ENCODE measurements around the gene GZF1. TPM values are rescaled to one million over a fixed set of nuclear protein-coding genes. Genes with fewer than 3 reads are reported as not detected.

GZF1 gene
- 9.6 and 11.8 TPM in 2 replicates for total RNA-seq

DNA sequence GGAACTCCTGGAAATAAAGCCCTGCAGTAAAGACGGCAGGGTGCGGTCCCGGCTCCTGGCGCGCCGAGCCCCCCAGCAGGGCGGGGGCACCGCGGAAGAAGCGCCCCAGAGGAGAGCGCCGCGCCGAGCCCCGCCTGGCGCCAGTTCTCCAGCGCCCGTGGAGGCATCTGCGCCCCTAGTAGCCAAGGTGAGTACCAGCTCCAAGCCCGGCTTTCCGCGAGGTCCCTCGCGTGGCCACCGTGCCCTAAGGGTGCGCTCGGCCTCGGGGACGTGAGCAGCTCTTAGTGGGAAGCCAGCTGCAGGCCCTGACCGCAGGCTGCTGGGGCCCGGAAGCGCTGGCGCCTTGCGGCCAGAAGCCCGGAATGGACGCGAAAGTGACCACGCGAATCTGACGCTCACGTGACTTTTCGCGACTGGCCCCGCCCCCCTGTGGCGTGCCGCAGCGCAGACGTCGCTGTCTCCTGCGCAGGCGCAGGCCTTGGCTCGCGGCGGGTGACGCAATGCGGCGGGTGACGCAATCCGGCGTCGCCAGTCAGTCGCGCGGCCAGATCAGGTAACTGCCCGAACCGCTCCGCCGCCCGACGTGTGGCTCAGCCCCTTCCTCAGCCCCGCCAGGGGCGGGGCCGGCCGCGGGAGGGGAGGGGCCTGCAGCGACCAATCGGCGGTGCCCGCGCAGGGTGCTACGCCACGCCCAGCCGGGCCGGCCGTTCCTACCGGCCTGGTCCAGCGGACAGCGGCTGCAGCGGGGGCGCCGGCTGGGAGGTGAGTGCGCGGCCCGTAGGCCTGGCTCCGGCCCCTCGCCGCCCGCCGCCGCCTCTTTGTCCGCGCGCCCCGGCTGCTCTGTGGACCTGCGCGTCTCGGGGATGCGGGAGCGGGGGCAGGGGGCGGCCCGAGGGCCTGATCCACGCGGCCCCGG, at the start of gene GZF1:
GZF1 (plus strand) TSS at position 707 of the 916 bp plus-strand sequence. CDS start 2,202 bp downstream, outside the sequence.

DNA sequence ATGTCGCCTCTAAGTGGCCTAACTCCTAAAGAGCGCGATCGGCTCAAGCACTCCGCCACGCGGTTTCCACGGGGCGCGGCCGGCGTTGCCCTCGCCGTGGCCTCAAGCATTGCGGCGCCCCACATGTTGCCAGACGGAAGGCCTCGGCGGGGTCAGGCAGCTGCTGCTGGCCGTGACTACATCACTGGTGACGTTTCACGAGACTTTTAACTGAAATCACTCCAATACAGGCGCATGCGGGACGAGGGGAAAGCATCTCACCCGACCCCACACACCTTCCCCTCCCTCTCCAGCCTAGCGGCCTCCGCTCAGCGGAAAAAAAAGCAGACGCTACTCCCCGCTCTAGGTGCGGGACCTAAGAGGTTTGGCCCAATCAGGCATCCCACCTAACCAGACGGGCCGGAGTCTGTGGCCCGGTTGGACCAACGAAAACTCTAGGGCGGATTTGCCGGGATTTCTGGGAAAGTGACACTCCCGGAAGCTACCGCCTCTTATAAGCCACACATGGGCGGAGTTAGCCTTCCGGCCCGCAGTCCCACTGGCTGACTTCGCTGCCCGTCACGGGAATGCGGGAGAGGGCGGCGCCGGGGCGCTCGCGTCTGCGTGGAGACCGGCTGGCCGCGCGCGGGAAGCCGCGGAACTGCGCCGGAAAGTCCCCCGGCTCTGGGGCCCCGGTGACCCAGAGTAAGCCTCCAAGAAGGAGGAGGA, 11.6 kb upstream of the GZF1 start, which contains the start of gene NXT1:
NXT1 (plus strand) TSS at position 596 of the 708 bp plus-strand sequence. CDS start 3,251 bp downstream, outside the sequence.

DNA sequence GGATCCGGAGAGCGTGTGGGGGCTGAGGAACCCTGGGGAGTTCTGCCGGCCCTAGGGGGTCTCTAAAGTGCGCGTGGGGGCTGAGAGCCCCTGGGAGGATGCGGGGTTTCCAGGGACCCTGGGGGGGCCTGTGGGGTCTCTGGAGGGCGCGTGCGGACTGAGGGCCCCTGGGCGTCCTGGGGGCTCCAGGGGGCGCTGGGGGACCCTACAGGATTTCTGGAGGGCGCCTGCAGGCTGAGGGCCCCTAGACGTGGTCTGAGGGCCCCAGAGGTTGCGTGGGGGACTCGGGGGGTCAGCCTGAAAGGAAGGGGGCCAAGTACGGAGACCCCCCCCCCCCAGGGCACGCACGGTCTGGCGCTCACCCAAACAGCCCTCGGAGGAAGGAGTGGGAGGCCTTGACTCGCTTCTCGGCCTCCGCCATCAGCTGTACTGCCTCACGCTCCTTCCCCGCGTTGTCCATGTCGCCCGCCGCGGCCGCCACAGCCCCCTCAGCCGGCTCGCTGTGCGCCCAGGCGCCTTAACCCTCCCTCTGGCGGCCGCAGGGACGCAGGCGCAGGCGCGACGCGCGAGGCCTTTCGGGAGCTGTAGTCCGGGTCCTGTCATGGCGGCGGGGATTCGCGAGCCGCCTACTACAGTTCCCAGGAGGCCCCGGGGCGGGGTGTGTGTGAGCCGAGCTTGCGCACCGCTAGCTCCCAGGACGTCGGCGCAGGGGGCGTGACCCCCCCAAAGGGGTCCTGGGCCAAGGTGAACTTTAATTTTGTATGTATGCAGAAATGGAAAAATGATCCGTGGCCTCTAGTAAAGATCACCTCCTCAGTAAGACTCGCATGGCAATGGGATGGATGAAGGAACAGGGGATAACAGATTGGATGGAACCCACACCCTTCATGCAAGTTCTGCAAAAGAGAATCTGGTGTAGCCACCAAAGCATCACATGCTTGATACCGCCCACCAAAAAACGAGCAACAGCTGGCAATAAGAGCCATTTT, 59.3 kb downstream of the GZF1 start, which contains the start of gene NAPB:
NAPB (minus strand) TSS at position 546 of the 989 bp plus-strand sequence; CDS start at position 460, 86 bp downstream.

Other genes with a start within 250 kb of the GZF1 start
- 20.8 and 53.5 TPM in 2 replicates for gene NXT1, start 11.4 kb upstream of the GZF1 start, total RNA-seq
- 1.8 and 4.6 TPM in 2 replicates for gene NAPB, start 59.3 kb downstream of the GZF1 start, total RNA-seq
- gene CSTL1, start 77.5 kb downstream of the GZF1 start, total RNA-seq, result not detected in 2 replicates
- not detected in 2 replicates for gene CST11, start 90.7 kb downstream of the GZF1 start, total RNA-seq
- gene CST8, start 128.9 kb downstream of the GZF1 start, total RNA-seq, result not detected in 2 replicates
- gene CST9L, start 206.3 kb downstream of the GZF1 start, total RNA-seq, result not detected in 2 replicates
- gene CST9, start 243.7 kb downstream of the GZF1 start, total RNA-seq, result not detected in 2 replicates